NCI-H1436 treated with DMSO at 0.1 percent for 48 hours (cell line): ENCODE results near the gene RAPGEF1.

Experiments used
- DNase-seq: peaks from one replicate; lab custom pipeline; 2025; lab: John Stamatoyannopoulos, UW

RAPGEF1 gene

GRCh38 chr9:131625508-131625787 is 114.4 kb downstream of the RAPGEF1 start:
- DNase-seq, result no peak

DNA sequence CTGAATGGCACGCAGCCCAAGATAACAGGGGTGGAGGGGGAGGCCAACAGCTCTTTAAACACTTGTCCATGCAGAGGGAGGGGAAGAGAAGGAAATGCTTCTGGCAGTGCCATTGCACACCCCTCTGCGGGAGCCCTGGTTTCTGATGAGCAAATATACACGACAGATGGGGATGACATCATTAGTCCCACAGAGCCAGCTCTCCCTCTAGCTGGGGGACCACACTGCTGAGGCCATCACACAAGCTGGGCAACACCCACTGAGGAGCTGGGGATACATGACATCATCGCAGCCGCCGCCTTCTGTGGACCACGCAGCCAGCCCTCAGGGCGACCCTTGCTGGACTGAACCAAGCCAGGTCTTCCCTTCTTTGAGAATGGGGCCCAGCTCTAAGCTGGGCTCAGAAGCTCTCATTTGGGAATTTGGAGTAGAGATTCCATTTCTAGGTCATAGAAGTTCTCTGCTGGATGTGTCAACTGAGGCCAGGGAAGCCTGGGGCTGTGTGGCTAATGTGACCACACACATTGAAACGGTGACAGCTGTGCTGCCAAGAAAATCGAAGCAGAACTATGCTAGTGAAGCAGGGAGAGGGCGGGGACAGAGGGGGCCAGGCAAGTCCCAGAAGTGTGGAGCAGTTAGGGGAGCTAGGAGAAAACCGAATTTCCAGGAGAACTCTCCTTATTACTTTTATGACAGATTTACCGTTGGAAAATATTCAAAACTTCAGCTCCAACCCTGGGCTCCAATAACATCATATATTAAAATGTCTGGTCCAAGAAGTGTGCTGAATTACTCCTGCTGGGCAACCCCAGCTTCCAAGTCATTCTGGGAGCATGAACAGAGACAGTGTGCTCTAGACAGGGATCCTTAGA is 115.0 kb downstream of the RAPGEF1 start:
- no peak for DNase-seq

DNA sequence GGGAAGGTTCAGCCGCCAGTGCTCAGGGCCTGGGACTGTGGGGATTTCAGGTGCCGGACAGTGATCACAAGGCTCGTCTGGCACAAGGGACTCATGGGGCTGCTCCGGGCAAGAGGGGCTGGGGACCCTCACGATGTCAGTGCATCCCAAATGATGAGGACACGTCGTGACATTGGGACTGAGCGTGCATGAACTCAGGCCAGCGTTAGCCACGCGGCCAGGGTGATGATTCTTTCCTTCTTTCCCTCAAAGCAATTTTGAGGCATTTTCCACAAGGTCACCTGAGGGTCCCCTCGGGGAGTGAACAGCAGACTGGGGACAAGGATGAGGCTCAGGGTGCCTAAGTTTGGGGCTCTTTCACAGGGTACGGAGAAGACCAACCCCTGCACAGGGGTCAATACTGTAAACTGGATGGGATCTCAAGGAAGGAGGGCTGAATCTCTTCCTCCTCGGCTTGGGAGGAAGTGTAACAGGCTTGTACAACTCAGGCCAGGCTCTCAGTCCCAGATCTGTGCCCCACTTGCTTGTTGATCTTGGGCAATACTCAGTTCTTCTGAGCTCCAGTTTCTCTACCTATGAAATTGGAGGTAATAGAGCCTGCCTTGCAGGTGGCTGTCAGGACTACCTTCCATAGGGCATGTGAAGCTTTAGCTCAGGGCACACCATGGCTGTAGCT is 116.1 kb downstream of the RAPGEF1 start:
- no peak for DNase-seq

DNA sequence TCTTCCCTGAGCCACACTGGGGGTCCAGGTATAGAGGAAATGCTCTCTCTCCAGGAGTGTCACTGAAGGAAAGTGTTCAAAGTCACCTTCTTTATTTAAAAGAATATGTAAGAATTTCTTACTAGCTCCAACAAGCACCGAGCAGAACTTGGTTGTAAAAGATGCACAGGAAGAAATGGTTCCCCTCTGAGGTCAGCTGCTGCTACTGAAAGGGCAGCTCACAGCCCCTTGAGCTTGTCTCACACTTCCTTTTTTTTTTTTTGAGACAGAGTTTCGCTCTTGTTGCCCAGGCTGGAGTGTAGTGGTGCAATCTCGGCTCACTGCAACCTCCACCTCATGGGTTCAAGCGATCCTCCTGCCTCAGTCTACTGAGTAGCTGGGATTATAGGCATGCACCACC is 117.4 kb downstream of the RAPGEF1 start:
- no peak for DNase-seq

DNA sequence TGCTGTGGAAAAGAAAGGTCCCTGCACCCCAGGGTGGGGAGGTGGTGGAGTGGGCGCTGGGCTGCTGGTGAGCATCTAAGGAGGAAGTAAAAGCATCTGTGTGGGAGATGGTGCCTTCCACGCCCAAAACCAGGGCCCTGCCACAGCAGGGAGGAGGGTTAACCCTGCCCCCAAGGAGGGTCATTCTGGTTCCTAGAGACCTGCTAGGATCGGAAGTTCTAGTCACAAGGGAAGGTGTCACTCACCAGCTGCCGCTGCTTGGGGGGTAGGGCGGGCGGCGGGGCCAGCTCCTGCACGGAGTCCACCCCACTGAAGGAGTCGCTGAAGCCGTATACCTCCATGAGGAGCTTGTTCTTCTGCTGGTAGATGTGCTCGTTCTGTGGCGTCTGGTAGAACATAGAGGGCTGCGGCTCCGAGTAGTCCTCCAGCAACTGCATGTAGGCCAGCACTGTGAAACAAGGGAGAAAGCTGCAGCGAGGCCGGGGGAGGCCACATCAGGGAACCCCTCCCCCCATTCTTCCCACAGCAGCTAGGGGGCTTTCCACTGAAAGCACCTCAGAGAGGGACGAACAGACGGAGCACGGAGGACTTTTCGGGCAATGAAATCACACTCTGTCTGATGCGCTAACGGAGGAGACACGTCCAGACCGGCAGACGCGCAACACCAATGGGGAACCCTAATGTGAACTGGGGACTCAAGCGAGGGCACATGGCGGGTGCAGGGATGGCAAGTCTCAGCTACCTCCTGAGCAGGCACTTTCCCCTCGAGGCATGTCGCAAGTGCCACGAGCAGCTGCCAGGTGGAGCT is 118.1 kb downstream of the RAPGEF1 start:
- no peak for DNase-seq

- no peak for DNase-seq
Observed at GRCh38 chr9:131620764-131621520, 118.9 kb downstream of the RAPGEF1 start.

- no peak for DNase-seq
Observed at GRCh38 chr9:131619680-131620079, 120.2 kb downstream of the RAPGEF1 start.

DNA sequence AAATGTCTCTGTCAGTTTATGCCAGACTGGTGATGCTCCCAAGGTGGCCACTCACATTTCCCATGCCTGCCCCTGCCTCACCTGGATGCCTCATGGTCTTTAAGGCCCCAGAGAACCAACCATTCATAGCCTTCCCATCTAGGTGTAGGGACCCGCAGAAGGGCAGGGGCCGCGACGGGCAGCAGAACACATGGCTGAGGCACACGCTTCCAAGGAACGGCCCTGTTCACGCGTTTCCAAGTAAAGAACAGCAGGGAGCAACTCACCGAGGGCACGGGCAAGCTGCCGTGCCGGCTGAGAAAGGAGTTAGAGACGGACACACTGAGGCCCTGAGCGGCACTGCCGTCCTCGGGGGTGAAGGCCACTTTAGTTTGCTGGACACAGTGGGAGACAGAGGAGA is 121.1 kb downstream of the RAPGEF1 start:
- DNase-seq, result no peak

DNA sequence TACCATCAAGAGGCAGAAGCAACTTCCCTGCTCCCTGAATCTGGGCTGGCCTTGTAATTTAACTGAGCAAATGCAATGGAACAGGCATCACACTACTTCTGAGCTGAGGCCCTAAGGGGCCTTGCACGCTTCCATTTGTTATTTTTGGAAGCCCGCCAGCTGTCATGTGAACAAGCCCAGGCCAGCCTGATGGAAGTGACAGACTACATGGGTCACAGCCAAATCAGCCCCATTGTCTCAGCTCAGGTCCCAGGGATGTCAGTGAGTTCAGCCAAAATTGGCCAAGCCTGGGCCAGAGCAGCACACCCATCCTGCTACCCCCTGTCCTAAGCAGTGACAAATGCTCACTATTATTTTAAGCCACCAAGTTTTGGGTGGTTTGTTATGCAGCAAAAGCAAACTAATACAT is 121.8 kb downstream of the RAPGEF1 start:
- DNase-seq, result no peak

DNA sequence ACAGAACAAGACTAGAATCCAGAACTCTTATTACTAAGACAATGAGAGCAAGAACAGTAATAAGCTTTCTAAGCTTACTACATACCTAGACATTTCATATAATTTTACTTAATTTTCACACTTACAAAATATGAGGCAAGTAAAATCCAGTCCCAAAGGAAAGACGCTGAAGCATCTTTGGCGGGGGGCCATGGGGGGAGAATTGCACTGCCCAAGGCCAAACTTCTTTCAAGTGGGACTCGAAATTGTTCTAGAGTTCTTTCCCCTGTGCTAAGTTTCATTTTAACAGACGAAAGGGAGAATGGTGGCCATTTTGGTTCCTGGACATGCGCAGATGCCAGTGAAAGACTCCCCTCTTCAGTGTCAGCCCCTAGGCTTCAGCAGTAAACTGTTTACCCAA is 122.3 kb downstream of the RAPGEF1 start:
- DNase-seq, result no peak

DNA sequence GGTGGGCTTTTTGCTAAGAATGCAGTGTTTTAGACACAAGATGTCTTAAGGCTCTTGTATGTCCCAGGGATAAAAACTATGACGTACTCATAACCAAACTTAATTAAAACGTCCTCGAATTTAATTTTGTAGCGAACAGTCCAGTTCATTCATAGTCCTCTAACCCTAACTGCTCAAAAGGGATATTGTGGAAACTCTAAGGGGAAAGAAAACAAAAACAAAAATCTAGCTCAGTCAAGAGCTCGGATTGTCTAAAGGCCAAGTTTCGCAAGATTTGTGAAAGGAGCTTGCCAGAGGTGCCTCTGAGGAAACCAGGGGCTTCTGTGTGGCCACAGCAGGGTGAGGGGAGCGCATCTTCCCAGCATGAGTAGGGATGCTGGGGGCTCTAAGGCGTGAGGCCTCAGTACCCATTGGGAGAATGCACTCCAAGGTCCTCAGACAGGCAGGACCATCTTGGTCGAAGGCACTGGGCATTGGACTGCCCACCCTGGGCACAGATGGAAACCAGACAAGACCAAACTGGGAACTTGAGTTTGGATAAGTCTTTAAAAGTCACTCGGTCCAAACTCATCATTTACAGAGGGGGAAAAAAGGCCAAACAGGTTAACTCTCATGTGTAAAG is 122.8 kb downstream of the RAPGEF1 start:
- no peak for DNase-seq

- DNase-seq, result no peak
Observed at GRCh38 chr9:131614340-131614915, 125.4 kb downstream of the RAPGEF1 start.

- no peak for DNase-seq
Observed at GRCh38 chr9:131613921-131614320, 126.0 kb downstream of the RAPGEF1 start.

DNA sequence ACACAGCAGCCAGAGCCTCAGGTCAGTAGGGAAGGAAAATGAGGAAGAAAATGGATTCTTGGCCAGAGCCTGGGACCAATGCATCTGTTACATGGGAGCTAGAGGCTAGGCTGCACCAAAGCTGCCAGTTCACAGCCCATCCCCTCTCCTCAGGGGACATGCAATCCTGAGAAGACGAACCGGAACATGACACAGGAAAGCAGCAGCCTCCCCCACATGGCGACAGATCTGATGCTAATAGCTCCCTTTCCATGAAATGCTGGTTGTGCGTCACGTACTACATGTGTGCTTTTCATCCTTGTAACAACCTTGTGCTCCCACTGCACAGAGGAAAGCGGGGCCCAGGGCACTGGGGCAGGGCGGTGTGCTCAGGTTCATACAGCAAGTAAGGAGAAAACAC is 127.0 kb downstream of the RAPGEF1 start:
- no peak for DNase-seq

DNA sequence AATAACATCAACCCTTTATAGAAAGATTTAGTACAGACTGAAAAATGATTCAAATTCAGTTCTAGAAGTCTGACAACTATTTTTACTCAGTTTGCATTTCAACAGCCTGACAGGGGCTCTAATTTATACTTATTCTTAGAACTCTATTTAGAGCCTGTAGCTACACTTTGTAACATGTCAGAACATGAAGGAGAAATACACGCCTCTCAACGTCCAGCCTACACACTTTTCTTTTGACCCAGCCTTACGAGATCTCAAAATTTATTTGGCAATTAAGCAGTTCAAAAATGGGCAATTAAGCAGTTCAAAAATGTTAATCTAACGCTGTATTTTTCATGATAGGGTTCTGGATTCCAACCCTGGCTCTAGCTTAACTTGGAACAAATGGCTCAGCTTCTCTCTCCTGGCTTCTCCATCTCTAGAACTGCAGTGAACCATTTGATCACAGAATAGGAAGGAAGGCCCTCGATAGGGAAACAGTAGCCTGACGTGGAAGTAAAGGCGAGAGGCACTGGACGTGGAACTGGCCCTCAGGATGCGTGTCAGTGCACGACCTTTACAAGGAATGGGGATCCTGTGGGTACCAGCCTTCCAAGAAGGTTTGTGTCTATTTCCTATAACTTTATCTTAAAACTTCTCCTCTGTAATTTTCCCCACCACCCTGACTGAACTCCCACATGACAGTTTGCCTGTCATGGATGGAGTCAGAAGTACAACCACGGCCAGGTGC is 128.1 kb downstream of the RAPGEF1 start:
- no peak for DNase-seq

GRCh38 chr9:131610231-131610761 is 129.6 kb downstream of the RAPGEF1 start:
- no peak for DNase-seq

DNA sequence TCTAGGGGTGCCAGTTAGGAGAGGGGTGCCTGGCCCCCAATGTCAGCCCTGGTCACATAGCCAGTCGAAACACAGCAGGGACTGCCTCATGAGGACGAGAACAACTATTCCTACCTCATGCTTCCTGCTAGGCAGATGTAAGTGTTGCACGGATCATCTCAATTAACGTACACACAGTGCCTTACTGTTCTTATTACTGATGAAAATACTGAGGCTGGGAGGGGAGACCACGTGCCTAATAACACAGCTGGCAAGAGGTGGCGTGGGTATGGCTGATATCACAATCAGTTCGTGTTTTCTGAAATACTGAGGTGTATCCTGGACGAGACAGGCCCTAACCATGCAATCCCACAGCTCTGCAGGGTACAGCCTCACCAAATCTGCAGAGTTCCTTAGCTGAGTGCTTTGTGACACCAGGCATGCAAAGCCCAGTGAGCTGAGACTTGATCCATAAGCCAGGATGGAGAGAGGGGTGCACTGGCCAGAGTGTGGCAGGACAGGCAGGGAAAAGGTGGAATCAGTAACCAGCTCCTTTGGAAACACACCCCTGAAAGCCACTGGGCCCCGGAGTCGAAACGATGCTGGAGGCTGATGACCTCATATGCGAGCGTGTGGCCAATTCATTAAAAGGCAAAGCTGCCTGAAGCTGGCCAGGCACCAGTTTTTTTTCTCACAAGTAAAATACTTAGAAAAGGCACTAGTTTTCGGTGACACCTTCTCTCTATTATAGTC is 130.6 kb downstream of the RAPGEF1 start:
- DNase-seq, result no peak

DNA sequence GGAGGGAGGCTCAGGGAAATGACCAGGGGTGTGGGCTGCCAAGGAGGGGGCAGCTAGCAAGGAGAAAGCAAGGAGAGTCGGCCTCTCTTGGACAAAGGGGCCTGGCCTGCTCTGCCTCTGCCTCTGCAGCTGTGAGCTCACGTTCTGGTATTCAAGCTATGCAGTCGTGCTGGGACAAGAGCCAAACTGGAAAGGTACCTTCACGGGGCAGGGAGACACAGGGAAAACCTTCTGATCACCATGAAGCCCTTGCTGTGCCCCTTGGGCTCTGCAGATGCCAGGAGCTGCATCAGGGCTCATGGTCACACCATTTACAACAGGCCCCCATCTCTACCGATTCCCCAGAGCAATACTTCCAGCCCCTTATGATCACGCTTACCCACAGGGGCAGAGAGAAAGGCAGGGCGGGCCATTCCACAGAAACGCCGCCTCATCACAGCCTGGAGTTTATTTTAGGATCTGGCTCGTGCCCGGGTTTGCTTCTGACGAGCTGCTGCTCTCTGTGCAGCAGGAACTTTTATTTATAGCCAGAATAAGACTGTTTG is 131.3 kb downstream of the RAPGEF1 start:
- no peak for DNase-seq

- DNase-seq, result no peak
Observed at GRCh38 chr9:131607591-131607990, 132.3 kb downstream of the RAPGEF1 start.
